Renal cortical epithelial cell (primary cell): ENCODE results near the gene PCDHGB5. TPM values are rescaled to one million over a fixed set of nuclear protein-coding genes. Genes with fewer than 3 reads are reported as not detected.

Experiments used
- DNase-seq: peaks from one replicate; pipeline ENCODE4 v3.0.0-alpha.2; 2011; ENCODE audit warnings: low read depth
- total RNA-seq: library from RNA; depleted of rRNA; stranded (reverse); fragments of >200 nt; gene quantifications from 2 replicates; pipeline ENCODE4 v1.2.3, GENCODE V29; 2014

Gene PCDHGB5
- total RNA-seq, 1 donor from 2014 or later, result 17.8 TPM

GRCh38 chr5:141439411-141440141, 41.8 kb downstream of the PCDHGB5 start:
- DNase-seq, result no peak

DNA sequence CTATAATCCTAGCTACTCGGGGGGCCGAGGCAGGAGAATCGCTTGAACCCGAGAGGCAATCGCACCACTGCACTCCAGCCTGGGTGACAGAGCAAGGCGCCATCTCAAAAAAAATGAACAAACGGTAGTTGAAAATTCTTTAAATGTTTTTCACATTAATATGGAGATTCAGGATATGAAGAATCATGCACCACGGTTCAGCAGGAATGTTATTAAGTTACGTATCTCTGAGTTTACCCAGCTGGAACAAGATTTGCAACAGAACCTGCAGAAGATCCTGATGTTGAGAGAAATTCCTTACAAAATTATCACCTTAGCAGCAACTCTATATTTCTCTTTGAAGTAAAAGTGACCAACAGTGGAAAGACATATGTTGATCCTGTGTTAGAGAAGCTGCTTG, 42.6 kb downstream of the PCDHGB5 start:
- no peak for DNase-seq

- no peak for DNase-seq
These were observed 43.9 kb downstream of the PCDHGB5 start for GRCh38 chr5:141441571-141442170.

Other genes starting within 250 kb of the PCDHGB5 start
- gene PCDHB6, start 247.9 kb upstream of the PCDHGB5 start, total RNA-seq, result 0.17 and 0.40 TPM in 2 replicates
- gene PCDHB7, start 225.3 kb upstream of the PCDHGB5 start, total RNA-seq, result under 0.01 and 0.85 TPM in 2 replicates
- gene PCDHB8, start 220.2 kb upstream of the PCDHGB5 start, total RNA-seq, result 0.17 and 0.55 TPM in 2 replicates
- 0.17 and 1.4 TPM in 2 replicates for gene PCDHB16, start 215.6 kb upstream of the PCDHGB5 start, total RNA-seq
- gene PCDHB9, start 210.8 kb upstream of the PCDHGB5 start, total RNA-seq, result 0.17 and 0.60 TPM in 2 replicates
- gene PCDHB10, start 205.6 kb upstream of the PCDHGB5 start, total RNA-seq, result 0.35 and 0.85 TPM in 2 replicates
- gene PCDHB11, start 198.3 kb upstream of the PCDHGB5 start, total RNA-seq, result 0.17 and 1.6 TPM in 2 replicates
- gene PCDHB12, start 189.2 kb upstream of the PCDHGB5 start, total RNA-seq, result 1.2 TPM in 1 of 2 replicates, not detected in the other
- 0.17 and 2.9 TPM in 2 replicates for gene PCDHB13, start 184.0 kb upstream of the PCDHGB5 start, total RNA-seq
- gene PCDHB14, start 174.6 kb upstream of the PCDHGB5 start, total RNA-seq, result 0.35 and 3.5 TPM in 2 replicates
- gene PCDHB15, start 152.6 kb upstream of the PCDHGB5 start, total RNA-seq, result under 0.01 and 1.3 TPM in 2 replicates
- gene SLC25A2, start 93.9 kb upstream of the PCDHGB5 start, total RNA-seq, result 0.20 and 1.0 TPM in 2 replicates
- gene TAF7, start 77.2 kb upstream of the PCDHGB5 start, total RNA-seq, result 68.9 and 99.9 TPM in 2 replicates
- gene PCDHGA1, start 67.4 kb upstream of the PCDHGB5 start, total RNA-seq, result under 0.01 and 0.80 TPM in 2 replicates
- gene PCDHGA2, start 59.2 kb upstream of the PCDHGB5 start, total RNA-seq, result 1.2 and 3.1 TPM in 2 replicates
- 0.17 and 1.0 TPM in 2 replicates for gene PCDHGA3, start 54.1 kb upstream of the PCDHGB5 start, total RNA-seq
- gene PCDHGB1, start 47.8 kb upstream of the PCDHGB5 start, total RNA-seq, result 0.35 and 4.0 TPM in 2 replicates
- 0.87 and 2.1 TPM in 2 replicates for gene PCDHGA4, start 42.9 kb upstream of the PCDHGB5 start, total RNA-seq
- gene PCDHGB2, start 38.0 kb upstream of the PCDHGB5 start, total RNA-seq, result 0.35 and 2.7 TPM in 2 replicates
- gene PCDHGA5, start 33.8 kb upstream of the PCDHGB5 start, total RNA-seq, result under 0.01 and 1.3 TPM in 2 replicates
- gene PCDHGB3, start 27.7 kb upstream of the PCDHGB5 start, total RNA-seq, result 0.52 and 2.3 TPM in 2 replicates
- 0.69 and 2.1 TPM in 2 replicates for gene PCDHGA6, start 24.1 kb upstream of the PCDHGB5 start, total RNA-seq
- gene PCDHGA7, start 15.2 kb upstream of the PCDHGB5 start, total RNA-seq, result 0.52 and 2.3 TPM in 2 replicates
- 4.9 and 12.5 TPM in 2 replicates for gene PCDHGB4, start 10.2 kb upstream of the PCDHGB5 start, total RNA-seq
- gene PCDHGA8, start 5.3 kb upstream of the PCDHGB5 start, total RNA-seq, result 0.69 and 1.6 TPM in 2 replicates
- 0.52 and 3.2 TPM in 2 replicates for gene PCDHGA9, start 4.8 kb downstream of the PCDHGB5 start, total RNA-seq
- gene PCDHGB6, start 10.1 kb downstream of the PCDHGB5 start, total RNA-seq, result 1.0 and 2.3 TPM in 2 replicates
- gene PCDHGA10, start 15.0 kb downstream of the PCDHGB5 start, total RNA-seq, result 0.52 and 5.1 TPM in 2 replicates
- 1.7 and 10.4 TPM in 2 replicates for gene PCDHGB7, start 19.7 kb downstream of the PCDHGB5 start, total RNA-seq
- 1.4 and 3.1 TPM in 2 replicates for gene PCDHGA11, start 23.1 kb downstream of the PCDHGB5 start, total RNA-seq
- 0.52 and 1.7 TPM in 2 replicates for gene PCDHGA12, start 32.6 kb downstream of the PCDHGB5 start, total RNA-seq
- gene PCDHGC3, start 78.0 kb downstream of the PCDHGB5 start, total RNA-seq, result 11.8 and 23.6 TPM in 2 replicates
- 1.1 TPM in 1 of 2 replicates, not detected in the other for gene PCDHGC4, start 87.1 kb downstream of the PCDHGB5 start, total RNA-seq
- 0.17 and 0.80 TPM in 2 replicates for gene PCDHGC5, start 91.1 kb downstream of the PCDHGB5 start, total RNA-seq
- gene DIAPH1, start 221.1 kb downstream of the PCDHGB5 start, total RNA-seq, result 73.1 and 113 TPM in 2 replicates
- gene HDAC3, start 238.9 kb downstream of the PCDHGB5 start, total RNA-seq, result 50.2 and 62.0 TPM in 2 replicates
- gene RELL2, start 239.1 kb downstream of the PCDHGB5 start, total RNA-seq, result 5.4 and 6.9 TPM in 2 replicates